GM18499 (cell line): ENCODE data around the gene CORO7.

Experiments
- ATAC-seq: cut with Tn5 transposase; IDR thresholded peaks from one replicate; pipeline ENCODE4 v1.9.1; 2021; ENCODE audit warnings: moderate number of reproducible peaks; ENCODE audit not compliant: insufficient read depth, unreplicated experiment

Gene CORO7

GRCh38 chr16:4327386-4328045 is 88.9 kb downstream of the CORO7 start:
- no peak for ATAC-seq

GRCh38 chr16:4325253-4325758 is 91.1 kb downstream of the CORO7 start:
- no peak for ATAC-seq

- no peak for ATAC-seq
Observed at GRCh38 chr16:4324492-4325252, 91.7 kb downstream of the CORO7 start.

DNA sequence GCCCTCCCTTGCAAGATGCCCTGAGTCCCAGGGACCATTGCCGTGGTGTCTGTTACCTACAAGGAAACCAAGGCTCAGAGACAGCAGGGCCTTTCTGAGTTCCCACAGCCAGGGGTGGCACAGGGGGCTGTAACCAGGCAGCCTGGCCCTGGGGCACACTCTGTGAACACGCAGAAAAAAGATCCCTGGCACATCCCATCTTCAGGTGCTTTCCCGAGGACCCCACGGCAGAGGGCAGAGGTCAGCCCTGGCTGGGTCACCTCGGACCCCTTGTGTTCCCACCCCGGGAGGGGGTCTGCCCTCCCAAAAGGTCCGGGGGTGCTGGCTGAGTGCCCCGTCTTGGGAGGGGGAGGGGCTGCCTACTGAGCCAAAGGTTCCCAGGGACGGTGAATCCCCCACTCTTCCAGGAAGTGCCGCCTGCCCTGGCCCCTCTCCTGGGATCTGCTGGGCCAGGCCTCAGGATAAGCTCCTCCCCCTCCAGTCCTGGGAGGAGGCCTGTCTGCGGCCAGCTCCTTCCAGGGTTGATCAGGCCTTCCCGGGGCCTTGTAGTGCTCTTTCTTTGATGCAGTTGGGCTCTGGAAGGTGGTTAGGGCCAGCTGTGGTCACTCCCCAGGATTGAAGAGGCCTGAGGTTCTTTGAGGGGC is 92.4 kb downstream of the CORO7 start:
- ATAC-seq = no peak

GRCh38 chr16:4323071-4323844 is 93.1 kb downstream of the CORO7 start:
- no peak for ATAC-seq

- no peak for ATAC-seq
Observed at GRCh38 chr16:4322121-4323052, 94.0 kb downstream of the CORO7 start.

- no peak for ATAC-seq
Observed at GRCh38 chr16:4321286-4322120, 94.9 kb downstream of the CORO7 start.

DNA sequence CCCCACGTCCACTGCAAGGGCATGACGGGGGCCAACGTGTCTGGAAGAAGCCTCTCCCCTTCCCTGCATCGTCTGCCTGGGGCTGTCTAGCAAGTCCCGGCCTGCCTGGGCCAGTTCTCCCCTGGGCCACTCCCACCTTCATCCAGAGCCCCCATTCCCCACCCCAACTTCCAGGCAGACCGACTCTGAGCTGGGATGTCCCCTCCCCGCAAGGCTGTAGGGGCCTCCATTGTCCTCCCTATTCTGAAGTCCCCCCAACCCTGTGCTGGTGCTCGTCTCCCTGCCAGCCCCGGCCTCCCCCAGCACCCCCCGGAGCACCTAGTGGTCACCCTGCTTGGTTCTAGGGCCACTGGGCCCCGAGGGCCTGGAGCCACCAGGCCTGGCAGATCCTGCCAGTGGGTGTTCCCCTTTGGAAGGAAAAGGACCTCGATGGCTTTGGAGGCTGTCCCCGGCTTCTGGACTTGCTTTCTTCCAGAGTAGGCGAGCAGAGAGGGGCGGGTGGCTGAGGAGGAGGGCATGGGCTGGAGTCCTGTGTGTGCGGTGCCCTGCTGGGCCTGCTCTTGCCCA is 95.7 kb downstream of the CORO7 start:
- ATAC-seq = no peak

- ATAC-seq = no peak
Observed at GRCh38 chr16:4319454-4320421, 96.7 kb downstream of the CORO7 start.

- no peak for ATAC-seq
Observed at GRCh38 chr16:4318967-4319366, 97.4 kb downstream of the CORO7 start.

GRCh38 chr16:4318451-4318910 is 97.9 kb downstream of the CORO7 start:
- no peak for ATAC-seq

GRCh38 chr16:4317532-4318450 is 98.6 kb downstream of the CORO7 start:
- ATAC-seq = no peak

DNA sequence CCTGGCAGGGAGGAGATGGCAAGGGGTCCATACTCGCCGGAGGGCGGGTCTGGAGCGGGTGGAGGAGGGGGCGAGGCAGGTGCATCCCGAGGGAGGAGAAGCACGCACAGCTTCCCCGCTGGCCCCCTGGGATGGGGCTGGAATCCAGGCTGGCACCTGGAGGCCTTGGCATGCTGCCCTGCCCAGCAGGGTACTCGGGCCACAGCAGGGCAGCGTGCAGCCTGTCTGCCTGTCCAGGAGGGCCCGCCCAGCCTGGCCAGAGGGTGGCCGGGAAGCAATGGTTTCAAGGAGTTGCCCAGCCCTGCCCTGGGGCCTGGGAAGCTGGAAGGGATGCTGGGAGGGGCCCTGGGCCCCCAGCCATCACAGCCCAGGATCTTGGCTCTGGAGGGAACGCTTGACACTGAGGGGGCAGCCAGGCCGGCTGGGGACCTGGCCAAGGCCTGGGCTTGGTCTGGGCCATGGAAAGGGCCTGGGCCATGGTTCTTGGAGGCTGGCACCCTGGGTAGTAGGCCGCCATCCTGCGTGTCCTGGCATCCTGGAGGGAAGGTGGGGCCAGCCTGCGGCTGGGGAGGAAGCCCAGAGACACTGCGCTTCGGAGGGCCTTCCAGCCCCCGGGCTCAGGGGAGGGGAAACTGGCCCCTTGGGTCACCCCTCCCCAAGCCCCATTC is 99.4 kb downstream of the CORO7 start:
- ATAC-seq = no peak

- no peak for ATAC-seq
Observed at GRCh38 chr16:4316108-4316863, 100.1 kb downstream of the CORO7 start.
